Effector memory CD8-positive, alpha-beta T cell (primary cell): ENCODE results near the gene WDR27.

Experiments used
- ATAC-seq: fragments of 150-1000 bp; cut with Tn5 transposase; replicated peaks from 2 replicates; pipeline ENCODE4 v1.10.0; 2021; ENCODE audit warnings: mild to moderate bottlenecking, moderate library complexity
- DNase-seq, 3 experiments: peaks; one replicate each; pipeline ENCODE4 v3.0.0; 2021
- H3K27ac Mint-ChIP-seq, 2 donors: one replicate each; pipeline ENCODE4 v1.8.0; 2022; ENCODE audit warnings: mild to moderate bottlenecking in 2 of 2, mixed read lengths in 2 of 2, moderate library complexity in 2 of 2
- H3K27me3 Mint-ChIP-seq, 2 donors: one replicate each; pipeline ENCODE4 v1.8.0; 2022; ENCODE audit warnings: mixed read lengths in 2 of 2
- H3K36me3 Mint-ChIP-seq: one replicate; pipeline ENCODE4 v1.8.0; 2022; ENCODE audit warnings: mild to moderate bottlenecking, moderate library complexity, mixed read lengths; ENCODE audit not compliant: insufficient read depth
- H3K4me1 Mint-ChIP-seq, 2 donors: one replicate each; pipeline ENCODE4 v1.8.0; 2022; ENCODE audit warnings: low read depth in 2 of 2, mixed read lengths in 2 of 2
- H3K4me3 Mint-ChIP-seq, 2 donors: one replicate each; pipeline ENCODE4 v1.8.0; 2022; ENCODE audit warnings: mild to moderate bottlenecking in 2 of 2, mixed read lengths in 2 of 2, moderate library complexity in 2 of 2
- H3K9me3 Mint-ChIP-seq, 2 donors: one replicate each; pipeline ENCODE4 v1.8.0; 2022; ENCODE audit warnings: mixed read lengths in 2 of 2

Gene WDR27

DNA sequence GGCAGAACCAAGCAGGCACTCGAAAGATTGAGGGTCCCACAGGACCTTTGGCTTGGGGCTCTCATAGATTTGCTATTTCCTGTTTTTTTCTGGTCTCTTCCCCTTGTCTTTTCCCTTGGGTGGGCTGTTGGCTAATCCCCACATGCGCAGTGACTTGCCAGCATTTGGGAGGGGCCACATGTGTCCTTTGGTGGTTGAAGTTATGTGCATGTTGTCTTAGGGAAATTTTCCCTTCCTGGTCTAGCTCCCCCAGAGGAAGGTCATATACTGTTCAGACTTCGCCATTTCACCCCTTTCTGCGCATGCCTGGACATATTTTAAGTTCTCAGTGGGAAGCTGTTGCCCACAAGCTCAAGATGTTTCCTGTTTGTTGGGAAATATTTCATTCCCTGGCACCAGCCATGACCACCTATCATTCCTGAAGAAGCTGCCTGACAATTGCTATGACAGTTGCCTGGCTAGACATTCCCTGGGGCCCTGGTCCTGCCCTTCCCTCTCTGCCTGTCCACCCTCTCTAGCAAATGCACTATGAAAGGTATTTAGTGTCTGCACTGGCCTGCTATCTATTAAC, 292.0 kb downstream of the WDR27 start:
- Mint-ChIP-seq H3K4me3 (no peak overlapping the region), H3K27me3 (peaks cover 38 to 67% of the 10 kb centered on the region in 2 donors), H3K27ac (no peak overlapping the region), H3K4me1 (no peaks in the 10 kb centered on the region), H3K9me3 (peaks cover 3 to 10% of the 10 kb centered on the region in 2 donors), H3K36me3 (no peaks in the 10 kb centered on the region)
- DNase-seq, result no peak
- ATAC-seq, result no peak

DNA sequence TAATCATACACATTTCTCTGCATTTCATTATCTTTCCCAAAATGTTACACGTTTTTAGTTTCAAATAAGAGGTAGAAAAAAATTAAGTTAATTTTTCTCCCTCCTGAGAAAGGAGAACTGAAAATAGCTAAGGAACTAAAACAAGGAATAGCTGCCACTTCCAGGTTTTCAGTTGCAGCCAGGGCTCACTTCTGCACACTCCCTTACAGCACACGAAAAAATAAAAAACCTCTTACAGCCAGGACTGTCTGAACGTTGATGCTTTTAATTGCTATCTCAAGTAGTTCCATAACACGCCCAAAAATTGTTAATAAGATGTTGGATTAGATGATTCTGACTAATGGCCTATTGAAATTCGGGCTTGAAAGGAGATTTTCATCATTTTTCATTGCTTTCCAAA, 294.5 kb downstream of the WDR27 start:
- DNase-seq, result no peak
- Mint-ChIP-seq H3K9me3 (no peaks in the 10 kb centered on the region), H3K36me3 (no peaks in the 10 kb centered on the region), H3K27ac (no peak overlapping the region), H3K4me3 (no peak overlapping the region), H3K4me1 (no peaks in the 10 kb centered on the region), H3K27me3 (peaks cover 43 to 75% of the 10 kb centered on the region in 2 donors)
- no peak for ATAC-seq
